H9 (cell line): ENCODE data around the gene DDAH2. TPM values are rescaled to one million over a fixed set of nuclear protein-coding genes. Genes with fewer than 3 reads are reported as not detected.

Experiments used
- DNase-seq: peaks from one replicate; pipeline ENCODE4 v3.0.0-alpha.2; 2017
- H2AFZ ChIP-seq: one replicate; pipeline ENCODE4 v1.6.1; 2013; ENCODE audit warnings: mild to moderate bottlenecking, low read length, control low read depth, moderate library complexity
- H2AK5ac ChIP-seq: 2 replicates; pipeline ENCODE4 v1.6.1; 2013; ENCODE audit warnings: low read length, control low read depth, mixed read lengths; ENCODE audit not compliant: insufficient read length
- H2BK120ac ChIP-seq: one replicate; pipeline ENCODE4 v1.6.1; 2013; ENCODE audit warnings: low read depth, mild to moderate bottlenecking, low read length, control low read depth, inconsistent platforms; ENCODE audit not compliant: poor library complexity, severe bottlenecking
- H2BK12ac ChIP-seq: 2 replicates; pipeline ENCODE4 v1.6.1; 2013; ENCODE audit warnings: low read length, control low read depth, mixed read lengths, low read depth; ENCODE audit not compliant: insufficient read length
- H2BK15ac ChIP-seq: 2 replicates; pipeline ENCODE4 v1.6.1; 2013; ENCODE audit warnings: low read depth, low read length, control low read depth
- H2BK20ac ChIP-seq: one replicate; pipeline ENCODE4 v1.6.1; 2013; ENCODE audit warnings: low read depth, mild to moderate bottlenecking, low read length, control low read depth, inconsistent platforms; ENCODE audit not compliant: poor library complexity, severe bottlenecking
- H2BK5ac ChIP-seq: 2 replicates; pipeline ENCODE4 v1.6.1; 2013; ENCODE audit warnings: low read length, control low read depth, mixed read lengths; ENCODE audit not compliant: insufficient read length
- H3K14ac ChIP-seq: 2 replicates; pipeline ENCODE4 v1.6.1; 2013; ENCODE audit warnings: low read length, control low read depth; ENCODE audit not compliant: insufficient read depth
- H3K18ac ChIP-seq: 2 replicates; pipeline ENCODE4 v1.6.1; 2013; ENCODE audit warnings: low read depth, mild to moderate bottlenecking, mixed read lengths, low read length, control low read depth; ENCODE audit not compliant: insufficient read length
- H3K23ac ChIP-seq: 2 replicates; pipeline ENCODE4 v1.6.1; 2013; ENCODE audit warnings: low read length, control low read depth, mixed read lengths, low read depth; ENCODE audit not compliant: insufficient read length
- H3K23me2 ChIP-seq: 2 replicates; pipeline ENCODE4 v1.6.1; 2013; ENCODE audit warnings: low read depth, mild to moderate bottlenecking, mixed read lengths, low read length, control low read depth; ENCODE audit not compliant: insufficient read length, poor library complexity, severe bottlenecking
- H3K27ac ChIP-seq: 2 replicates; pipeline ENCODE4 v1.5.1; 2013; ENCODE audit warnings: low read length, control low read depth, mixed read lengths, low read depth; ENCODE audit not compliant: insufficient read length
- H3K27me3 ChIP-seq: 2 replicates; pipeline ENCODE4 v1.6.1; 2013; ENCODE audit warnings: low read length, control low read depth, inconsistent platforms; ENCODE audit not compliant: insufficient read depth
- H3K4ac ChIP-seq: 2 replicates; pipeline ENCODE4 v1.6.1; 2013; ENCODE audit warnings: low read depth, mild to moderate bottlenecking, control low read depth, inconsistent platforms, low read length, moderate library complexity
- H3K4me1 ChIP-seq: 2 replicates; pipeline ENCODE4 v1.6.1; 2013; ENCODE audit warnings: low read length, control low read depth, inconsistent platforms; ENCODE audit not compliant: insufficient read depth
- H3K4me2 ChIP-seq: 2 replicates; pipeline ENCODE4 v1.6.1; 2013; ENCODE audit warnings: low read length, control low read depth, mixed read lengths; ENCODE audit not compliant: insufficient read length, insufficient read depth
- H3K56ac ChIP-seq: 2 replicates; pipeline ENCODE4 v1.6.1; 2013; ENCODE audit warnings: low read depth, mild to moderate bottlenecking, mixed read lengths, low read length, control low read depth; ENCODE audit not compliant: insufficient read length
- H3K79me1 ChIP-seq: 2 replicates; pipeline ENCODE4 v1.6.1; 2013; ENCODE audit warnings: low read depth, mild to moderate bottlenecking, moderate library complexity, low read length, control low read depth, inconsistent platforms; ENCODE audit not compliant: insufficient read depth, poor library complexity, severe bottlenecking
- H3K79me2 ChIP-seq: 2 replicates; pipeline ENCODE4 v1.6.1; 2013; ENCODE audit warnings: low read length, control low read depth, inconsistent platforms; ENCODE audit not compliant: insufficient read depth
- H3K9ac ChIP-seq: 2 replicates; pipeline ENCODE4 v1.6.1; 2013; ENCODE audit warnings: low read length, control low read depth, mixed read lengths; ENCODE audit not compliant: insufficient read length; ENCODE audit errors: extremely low read depth
- H3K9me3 ChIP-seq: one replicate; pipeline ENCODE4 v1.6.1; 2013; ENCODE audit warnings: low read depth, low read length, inconsistent platforms; ENCODE audit not compliant: control insufficient read depth
- H3T11ph ChIP-seq: one replicate; pipeline ENCODE4 v1.6.1; 2013; ENCODE audit warnings: mild to moderate bottlenecking, low read length, control low read depth, inconsistent platforms
- H4K20me1 ChIP-seq: one replicate; pipeline ENCODE4 v1.6.1; 2013; ENCODE audit not compliant: control insufficient read depth, insufficient read length, insufficient read depth
- H4K5ac ChIP-seq: 2 replicates; pipeline ENCODE4 v1.6.1; 2013; ENCODE audit warnings: low read depth, mild to moderate bottlenecking, mixed read lengths, low read length, control low read depth; ENCODE audit not compliant: insufficient read length
- H4K8ac ChIP-seq: replicated peaks from 2 replicates; pipeline ENCODE4 v1.6.1; 2013; ENCODE audit warnings: low read length, control low read depth, mixed read lengths, low read depth; ENCODE audit not compliant: insufficient read length
- H4K91ac ChIP-seq: 2 replicates; pipeline ENCODE4 v1.6.1; 2013; ENCODE audit warnings: low read depth, mild to moderate bottlenecking, moderate library complexity, mixed read lengths, low read length, control low read depth; ENCODE audit not compliant: insufficient read length
- H3K27ac Mint-ChIP-seq, 3 experiments: 2 replicates in 2 of 3; 3 replicates in 1 of 3; pipeline ENCODE4 v1.8.0; 2020 to 2021; ENCODE audit warnings: mixed read lengths in 3 of 3, mild to moderate bottlenecking in 1 of 3, moderate library complexity in 1 of 3
- H3K27me3 Mint-ChIP-seq: 2 replicates; pipeline ENCODE4 v1.8.0; 2021; ENCODE audit warnings: low read depth, mild to moderate bottlenecking, moderate library complexity, mixed read lengths
- H3K36me3 Mint-ChIP-seq, 3 experiments: 2 replicates in 2 of 3; 3 replicates in 1 of 3; pipeline ENCODE4 v1.8.0; 2020 to 2021; ENCODE audit warnings: low read depth in 3 of 3, mixed read lengths in 3 of 3; ENCODE audit not compliant: insufficient read depth in 1 of 3
- H3K4me1 Mint-ChIP-seq, 2 experiments: 2 replicates each; pipeline ENCODE4 v1.8.0; 2020; ENCODE audit warnings: mixed read lengths in 2 of 2
- H3K4me3 Mint-ChIP-seq, 2 experiments: 2 replicates in 1 of 2; 3 replicates in 1 of 2; pipeline ENCODE4 v1.8.0; 2020 to 2021; ENCODE audit warnings: mild to moderate bottlenecking in 2 of 2, mixed read lengths in 2 of 2, moderate library complexity in 1 of 2
- H3K9me3 Mint-ChIP-seq, 2 experiments: 2 replicates in 1 of 2; 3 replicates in 1 of 2; pipeline ENCODE4 v1.8.0; 2020; ENCODE audit warnings: mild to moderate bottlenecking in 2 of 2, mixed read lengths in 2 of 2, moderate library complexity in 1 of 2
- WGBS: extraction: QIAGEN DNeasy Blood & Tissue Kit; methylation state at CpG from one replicate; pipeline ENCODE4 v1.1.7; 2013; ENCODE audit warnings: missing lambda C conversion rate, low lambda C conversion rate, mixed read lengths; ENCODE audit not compliant: insufficient read length; ENCODE audit errors: extremely low coverage; 5-methylcytosine and 5-hydroxymethylcytosine counted together
- total RNA-seq: library from RNA; stranded (reverse); gene quantifications from 2 replicates; pipeline ENCODE4 v1.2.1, GENCODE V29; 2021
- TF ChIP-seq, protein P1 (sequence below): fragments of 200-600 bp; sonication (generic); conservative IDR thresholded peaks from 3 replicates; pipeline ENCODE4 v1.8.0; 2021; ENCODE audit warnings: antibody characterized with exemption, mild to moderate bottlenecking

Gene DDAH2
- total RNA-seq, 1 experiment from 2014 or later, result 73.2 TPM

DNA sequence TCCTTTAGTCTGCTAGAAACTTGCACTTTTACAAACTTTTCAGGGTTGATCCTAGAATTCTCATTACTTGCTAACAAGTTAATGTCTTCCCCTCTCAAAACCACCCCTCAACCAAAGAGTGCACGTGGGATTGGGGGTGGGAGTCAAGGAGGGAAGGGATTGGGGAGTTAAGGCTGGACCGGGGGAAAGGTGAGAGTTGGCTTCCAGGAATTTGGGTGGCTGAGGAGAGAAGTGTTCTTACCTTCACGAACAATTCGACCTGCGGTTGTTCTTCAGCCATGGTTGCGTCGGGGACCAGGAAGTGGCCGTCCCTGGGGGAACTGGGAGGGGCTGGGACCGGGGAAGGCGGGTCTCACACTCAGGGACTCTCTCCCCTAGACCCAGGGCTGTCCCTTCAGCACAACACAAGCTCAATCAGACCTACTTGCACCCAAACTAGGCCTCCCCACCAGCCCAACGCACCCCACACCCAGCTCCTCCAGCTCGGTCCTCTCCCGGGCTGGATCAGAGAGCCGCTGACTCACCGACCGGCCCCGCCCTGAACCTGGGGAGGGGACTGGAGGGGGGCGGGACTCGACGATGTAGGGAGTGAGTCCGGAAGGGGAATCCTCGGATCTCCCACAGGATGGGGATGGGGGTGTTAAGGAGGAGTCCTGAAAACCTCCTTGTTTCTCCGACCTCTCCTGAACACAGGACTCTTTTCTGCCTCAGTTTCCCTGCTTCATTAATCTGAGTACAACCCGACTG, 7.1 kb upstream of the DDAH2 start, which contains the start of gene CLIC1:
CLIC1 (minus strand) TSS at position 510 of the 747 bp plus-strand sequence; CDS start at position 280, 230 bp downstream.
- H3K4me1 Mint-ChIP-seq, result peaks cover 44 to 54% of the 10 kb centered on the region in 2 experiments
- H3K4me1 ChIP-seq, result peaks cover 16% of the 10 kb centered on the region

More for the DNA sequence above, 7.1 kb upstream of the DDAH2 start, which contains the start of gene CLIC1:
- no peaks in the 10 kb centered on the region for H4K20me1 ChIP-seq
- no peak within 1 kb of the TSS for H2BK12ac ChIP-seq
- H2BK5ac ChIP-seq, result no peak within 1 kb of the TSS
- H3K18ac ChIP-seq, result no peak within 1 kb of the TSS
- no peak within 1 kb of the TSS for H2AFZ ChIP-seq
- no peak within 1 kb of the TSS for H4K5ac ChIP-seq
- H3K56ac ChIP-seq, result no peak within 1 kb of the TSS
- H4K91ac ChIP-seq, result no peak within 1 kb of the TSS
- no peaks in the 10 kb centered on the region for H3K9me3 ChIP-seq
- no peak within 1 kb of the TSS for H3K4ac ChIP-seq
- H3K79me2 ChIP-seq, result peaks cover 6% of the 10 kb centered on the region; the same call in 1 of the 2 replicates
- H4K8ac ChIP-seq, result no peak within 1 kb of the TSS
- no peak within 1 kb of the TSS for H2BK15ac ChIP-seq
- no peak within 1 kb of the TSS for H2BK20ac ChIP-seq
- H3K9ac ChIP-seq, result peak within 1 kb of the TSS; percentile 40
- H3K4me3 Mint-ChIP-seq, result peak within 1 kb of the TSS; percentile 91 to 98
- peak within 1 kb of the TSS; percentile 87 for H3K4me2 ChIP-seq
- H3K14ac ChIP-seq, result peak within 1 kb of the TSS; percentile 7
- no peaks in the 10 kb centered on the region for H3K27me3 Mint-ChIP-seq
- peaks cover 33 to 36% (median 36%) of the 10 kb centered on the region in 3 experiments for H3K36me3 Mint-ChIP-seq
- no peak within 1 kb of the TSS for H3K23ac ChIP-seq
- H2AK5ac ChIP-seq, result no peak within 1 kb of the TSS
- no peaks in the 10 kb centered on the region for H3K9me3 Mint-ChIP-seq
- TF ChIP-seq, protein P1, sequence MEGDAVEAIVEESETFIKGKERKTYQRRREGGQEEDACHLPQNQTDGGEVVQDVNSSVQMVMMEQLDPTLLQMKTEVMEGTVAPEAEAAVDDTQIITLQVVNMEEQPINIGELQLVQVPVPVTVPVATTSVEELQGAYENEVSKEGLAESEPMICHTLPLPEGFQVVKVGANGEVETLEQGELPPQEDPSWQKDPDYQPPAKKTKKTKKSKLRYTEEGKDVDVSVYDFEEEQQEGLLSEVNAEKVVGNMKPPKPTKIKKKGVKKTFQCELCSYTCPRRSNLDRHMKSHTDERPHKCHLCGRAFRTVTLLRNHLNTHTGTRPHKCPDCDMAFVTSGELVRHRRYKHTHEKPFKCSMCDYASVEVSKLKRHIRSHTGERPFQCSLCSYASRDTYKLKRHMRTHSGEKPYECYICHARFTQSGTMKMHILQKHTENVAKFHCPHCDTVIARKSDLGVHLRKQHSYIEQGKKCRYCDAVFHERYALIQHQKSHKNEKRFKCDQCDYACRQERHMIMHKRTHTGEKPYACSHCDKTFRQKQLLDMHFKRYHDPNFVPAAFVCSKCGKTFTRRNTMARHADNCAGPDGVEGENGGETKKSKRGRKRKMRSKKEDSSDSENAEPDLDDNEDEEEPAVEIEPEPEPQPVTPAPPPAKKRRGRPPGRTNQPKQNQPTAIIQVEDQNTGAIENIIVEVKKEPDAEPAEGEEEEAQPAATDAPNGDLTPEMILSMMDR, result no peak
- DNase-seq, result peak; percentile 88
- H3K27ac Mint-ChIP-seq, result peak within 1 kb of the TSS; percentile 81 to 97 (median 89); a peak in 6 of 7 replicates
- peaks cover 32% of the 10 kb centered on the region for H3K23me2 ChIP-seq
- H2BK120ac ChIP-seq, result no peak within 1 kb of the TSS
- H3K27ac ChIP-seq, result no peak within 1 kb of the TSS
- H3T11ph ChIP-seq, result no peak within 1 kb of the TSS
- H3K27me3 ChIP-seq, result no peaks in the 10 kb centered on the region
- WGBS, result no CpG with 5 or more reads among the region's 24 CpGs
- no peaks in the 10 kb centered on the region for H3K79me1 ChIP-seq
